Spleen (tissue), 11 donors: ENCODE measurements around the gene ROR1. TPM values are rescaled to one million over a fixed set of nuclear protein-coding genes. Genes with fewer than 3 reads are reported as not detected.

Experiments used
- DNase-seq: peaks from one replicate; pipeline ENCODE4 v3.0.0-alpha.2; 2020
- H3K27ac ChIP-seq, 8 donors: fragments of 200-600 bp; sonication (generic) in 7 of 8; 1 replicate in 4 of 8; 2 replicates in 4 of 8; pipeline versions ENCODE4 v1.5.0 to v1.8.0; 2016 to 2021; ENCODE audit warnings: inconsistent platforms in 4 of 8, mild to moderate bottlenecking in 4 of 8, moderate library complexity in 1 of 8
- H3K27me3 ChIP-seq, 7 donors: fragments of 200-600 bp; sonication (generic) in 6 of 7; replicated peaks in 1 of 7; 1 replicate in 4 of 7; 2 replicates in 3 of 7; pipeline versions ENCODE4 v1.5.0 to v1.8.0; 2016 to 2021; ENCODE audit warnings: inconsistent platforms in 3 of 7, mild to moderate bottlenecking in 1 of 7
- H3K36me3 ChIP-seq, 6 donors: fragments of 200-600 bp; sonication (generic) in 5 of 6; 1 replicate in 4 of 6; 2 replicates in 2 of 6; pipeline versions ENCODE4 v1.5.0 to v1.8.0; 2016 to 2021; ENCODE audit warnings: inconsistent platforms in 2 of 6
- H3K4me1 ChIP-seq, 6 donors: fragments of 200-600 bp; sonication (generic) in 5 of 6; 1 replicate in 3 of 6; 2 replicates in 3 of 6; pipeline versions ENCODE4 v1.5.0 to v1.8.0; 2016 to 2021; ENCODE audit warnings: inconsistent platforms in 3 of 6
- H3K4me3 ChIP-seq, 8 donors: fragments of 200-600 bp; sonication (generic) in 7 of 8; 1 replicate in 4 of 8; 2 replicates in 4 of 8; pipeline versions ENCODE4 v1.5.0 to v1.8.0; 2016 to 2021; ENCODE audit warnings: inconsistent platforms in 4 of 8, mild to moderate bottlenecking in 4 of 8, moderate library complexity in 2 of 8
- H3K9me3 ChIP-seq, 8 donors: fragments of 200-600 bp; sonication (generic) in 7 of 8; 1 replicate in 4 of 8; 2 replicates in 4 of 8; pipeline versions ENCODE4 v1.5.0 to v1.8.0; 2016 to 2021; ENCODE audit warnings: inconsistent platforms in 4 of 8
- POLR2A ChIP-seq, 3 donors: fragments of 450-650 bp; IDR thresholded peaks; one replicate each; pipeline ENCODE4 v1.5.1; 2017; ENCODE audit warnings: antibody characterized with exemption in 3 of 3, mild to moderate bottlenecking in 1 of 3
- POLR2AphosphoS5 ChIP-seq, 3 donors: sonication (generic); formaldehyde crosslinking; IDR thresholded peaks; one replicate each; pipeline ENCODE4 v1.5.1; 2017; ENCODE audit warnings: antibody characterized with exemption in 3 of 3
- WGBS, 5 donors: extraction: QIAGEN DNeasy Blood & Tissue Kit in 3 of 5; methylation state at CpG; one replicate each; pipeline versions ENCODE4 v1.1.5 to v1.1.7; 2013 to 2018; 5-methylcytosine and 5-hydroxymethylcytosine counted together
- intact Hi-C: fragments of 100-400 bp; cut with DNase I; formaldehyde crosslinking; loops from one replicate; pipeline ENCODE4 v1.15.0; 2023; ENCODE audit warnings: low total_unique reads
- polyA plus RNA-seq, 3 donors: library from polyadenylated mRNA; stranded (reverse); fragments of 200-250 nt; gene quantifications; one replicate each; pipeline ENCODE4 v1.2.1, GENCODE V29; 2013
- total RNA-seq, 7 donors: library from RNA; depleted of rRNA in 3 of 7; stranded (reverse); fragments of >200 nt in 3 of 7; fragmentation: NEBNext Ultra II Directional in 4 of 7; extraction: Animal tissue kit (Norgen Biotek cat#: 25700) in 4 of 7; gene quantifications; one replicate each; pipeline versions ENCODE4 v1.1.0 to v1.2.1, GENCODE V29; 2016 to 2021
- TF ChIP-seq, protein P1 (sequence below), 11 experiments: fragments of 200-600 bp in 7 of 11; fragments of 450-650 bp in 4 of 11; sonication (generic) in 4 of 11; IDR thresholded peaks in 8 of 11; conservative IDR thresholded peaks in 3 of 11; 1 replicate in 7 of 11; 2 replicates in 4 of 11; pipeline versions ENCODE4 v1.4.0 to v1.8.0; 2016 to 2021; ENCODE audit warnings: antibody characterized with exemption in 11 of 11, inconsistent platforms in 4 of 11, mild to moderate bottlenecking in 1 of 11
- donor health status: healthy with polysubstance abuse.
- donor health status: DM: no; HTN: no; CAD: no; lungs with moderate emphysema.
- donor health status: DM: no; HTN: no; CAD: no.
- donor health status: Bipolar disorder and iron deficiency.
- donor health status: healthy.
- donor health status: DM: no; HTN: no; CAD: no.
- donor health status: DM: yes; HTN: yes; CAD: no.

Gene ROR1
- total and polyA plus RNA-seq, 10 donors, result 0.43 to 12.3 (median 6.4) TPM

GRCh38 chr1:63958556-63958955, 184.7 kb downstream of the ROR1 start:
- H3K36me3 ChIP-seq, result no peaks in the 10 kb centered on the region
- WGBS, 5 donors, result 81 to 89% (median 83%) methylated on average over 2 of the region's 2 CpGs
- DNase-seq, result no peak
- TF ChIP-seq POLR2AphosphoS5 (IDR thresholded peaks at IDR 0.05), result no peak
- intact Hi-C loops, result no loop called here
- H3K4me1 ChIP-seq, result peaks cover 0 to 3% (median 0%) of the 10 kb centered on the region in 6 donors
- H3K27me3 ChIP-seq, result no peaks in the 10 kb centered on the region
- no peak overlapping the region for H3K4me3 ChIP-seq
- no peak overlapping the region for H3K27ac ChIP-seq
- H3K9me3 ChIP-seq, result peaks cover 0 to 31% (median 24%) of the 10 kb centered on the region in 8 donors

- intact Hi-C loops, result no loop called here
- no peak overlapping the region for H3K27ac ChIP-seq
- no peak for DNase-seq
- 79 to 92% (median 89%) methylated on average over 5 of the region's 5 CpGs for WGBS, 5 donors
- H3K4me3 ChIP-seq, result no peak overlapping the region
- H3K4me1 ChIP-seq, result peaks cover 0 to 2% (median 0%) of the 10 kb centered on the region in 6 donors
- no peaks in the 10 kb centered on the region for H3K36me3 ChIP-seq
- TF ChIP-seq POLR2AphosphoS5 (IDR thresholded peaks at IDR 0.05) (no peak), POLR2A (IDR thresholded peaks at IDR 0.05) (no peak)
- TF ChIP-seq, protein P1, sequence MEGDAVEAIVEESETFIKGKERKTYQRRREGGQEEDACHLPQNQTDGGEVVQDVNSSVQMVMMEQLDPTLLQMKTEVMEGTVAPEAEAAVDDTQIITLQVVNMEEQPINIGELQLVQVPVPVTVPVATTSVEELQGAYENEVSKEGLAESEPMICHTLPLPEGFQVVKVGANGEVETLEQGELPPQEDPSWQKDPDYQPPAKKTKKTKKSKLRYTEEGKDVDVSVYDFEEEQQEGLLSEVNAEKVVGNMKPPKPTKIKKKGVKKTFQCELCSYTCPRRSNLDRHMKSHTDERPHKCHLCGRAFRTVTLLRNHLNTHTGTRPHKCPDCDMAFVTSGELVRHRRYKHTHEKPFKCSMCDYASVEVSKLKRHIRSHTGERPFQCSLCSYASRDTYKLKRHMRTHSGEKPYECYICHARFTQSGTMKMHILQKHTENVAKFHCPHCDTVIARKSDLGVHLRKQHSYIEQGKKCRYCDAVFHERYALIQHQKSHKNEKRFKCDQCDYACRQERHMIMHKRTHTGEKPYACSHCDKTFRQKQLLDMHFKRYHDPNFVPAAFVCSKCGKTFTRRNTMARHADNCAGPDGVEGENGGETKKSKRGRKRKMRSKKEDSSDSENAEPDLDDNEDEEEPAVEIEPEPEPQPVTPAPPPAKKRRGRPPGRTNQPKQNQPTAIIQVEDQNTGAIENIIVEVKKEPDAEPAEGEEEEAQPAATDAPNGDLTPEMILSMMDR (IDR thresholded peaks at IDR 0.05 in 8 of 11, conservative IDR thresholded peaks at IDR 0.05 in 3 of 11), result no peak
- no peaks in the 10 kb centered on the region for H3K27me3 ChIP-seq
- peaks cover 0 to 16% (median 11%) of the 10 kb centered on the region in 8 donors for H3K9me3 ChIP-seq
Observed at GRCh38 chr1:63960326-63960725, 186.5 kb downstream of the ROR1 start.

DNA sequence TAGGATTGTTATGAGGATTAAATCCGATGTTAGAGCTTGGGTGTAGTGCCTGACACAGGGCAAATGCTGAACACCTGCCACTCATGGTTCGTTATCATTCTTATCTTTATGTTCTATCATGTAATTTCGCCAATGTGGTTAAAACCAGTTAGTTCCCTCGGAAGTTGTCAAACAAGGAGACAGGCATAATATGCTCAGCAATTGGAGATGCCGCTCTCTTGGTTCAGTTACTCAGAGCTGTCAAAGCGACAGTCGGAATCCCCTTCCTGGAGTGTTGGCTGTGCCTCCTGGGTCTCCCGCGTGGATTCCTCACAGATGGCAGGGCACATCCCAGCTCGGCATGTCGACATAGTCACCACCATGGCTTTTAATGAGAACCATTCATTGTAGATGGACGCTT, 192.2 kb downstream of the ROR1 start:
- DNase-seq, result no peak
- H3K4me3 ChIP-seq, result no peak overlapping the region
- 62 to 79% (median 64%) methylated on average over 12 of the region's 12 CpGs for WGBS, 5 donors
- no peaks in the 10 kb centered on the region for H3K9me3 ChIP-seq
- H3K27me3 ChIP-seq, result no peaks in the 10 kb centered on the region
- intact Hi-C loops, result no loop called here
- no peaks in the 10 kb centered on the region for H3K4me1 ChIP-seq
- no peak for TF ChIP-seq POLR2A (IDR thresholded peaks at IDR 0.05)
- TF ChIP-seq, protein P1 (IDR thresholded peaks at IDR 0.05 in 8 of 11, conservative IDR thresholded peaks at IDR 0.05 in 3 of 11), result no peak
- no peak for TF ChIP-seq POLR2AphosphoS5 (IDR thresholded peaks at IDR 0.05)
- no peak overlapping the region for H3K27ac ChIP-seq
- no peaks in the 10 kb centered on the region for H3K36me3 ChIP-seq

DNA sequence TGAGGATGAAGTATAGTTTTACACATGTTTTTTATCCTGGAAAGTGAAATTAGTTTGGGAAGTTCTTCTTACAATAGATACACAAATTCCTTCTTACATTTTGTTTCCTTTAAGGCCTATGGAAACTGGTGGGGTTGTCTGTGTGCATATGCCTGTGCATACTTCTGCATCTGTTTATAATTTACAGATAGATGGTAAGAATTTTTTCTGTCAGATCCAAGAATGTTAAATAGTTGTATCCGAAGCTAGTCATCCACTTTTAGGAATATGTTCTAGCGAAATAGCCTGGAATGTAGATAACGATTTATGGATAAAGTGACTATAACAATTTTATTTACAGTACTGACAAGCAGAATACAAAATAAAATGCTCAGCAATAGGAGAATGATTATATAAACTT, 194.1 kb downstream of the ROR1 start:
- no peaks in the 10 kb centered on the region for H3K9me3 ChIP-seq
- DNase-seq, result no peak
- H3K4me3 ChIP-seq, result no peak overlapping the region
- no peaks in the 10 kb centered on the region for H3K4me1 ChIP-seq
- 79 to 94% (median 89%) methylated on average over 3 of the region's 3 CpGs for WGBS, 5 donors
- H3K36me3 ChIP-seq, result no peaks in the 10 kb centered on the region
- intact Hi-C loops, result no loop called here
- H3K27ac ChIP-seq, result no peak overlapping the region
- H3K27me3 ChIP-seq, result no peaks in the 10 kb centered on the region
- TF ChIP-seq POLR2AphosphoS5 (IDR thresholded peaks at IDR 0.05) (no peak), POLR2A (IDR thresholded peaks at IDR 0.05) (no peak)
- TF ChIP-seq, protein P1 (IDR thresholded peaks at IDR 0.05 in 8 of 11, conservative IDR thresholded peaks at IDR 0.05 in 3 of 11), result no peak
